ES-I3 (cell line): Measurements from ENCODE around the gene COA8.

Experiments used
- H3K36me3 ChIP-seq: 2 replicates; pipeline ENCODE4 v1.6.1; 2013; ENCODE audit warnings: mild to moderate bottlenecking, low read length, control low read depth, moderate library complexity; ENCODE audit not compliant: insufficient read depth
- H3K4me1 ChIP-seq: 2 replicates; pipeline ENCODE4 v1.6.1; 2013; ENCODE audit warnings: mild to moderate bottlenecking, control low read depth, low read length; ENCODE audit not compliant: insufficient read depth
- H3K9ac ChIP-seq: 2 replicates; pipeline ENCODE4 v1.6.1; 2013; ENCODE audit warnings: low read depth, mild to moderate bottlenecking, low read length, moderate library complexity
- H3K9me3 ChIP-seq: 2 replicates; pipeline ENCODE4 v1.6.1; 2013; ENCODE audit warnings: mild to moderate bottlenecking, low read length, moderate library complexity; ENCODE audit not compliant: control insufficient read depth, insufficient read depth

Gene COA8

DNA sequence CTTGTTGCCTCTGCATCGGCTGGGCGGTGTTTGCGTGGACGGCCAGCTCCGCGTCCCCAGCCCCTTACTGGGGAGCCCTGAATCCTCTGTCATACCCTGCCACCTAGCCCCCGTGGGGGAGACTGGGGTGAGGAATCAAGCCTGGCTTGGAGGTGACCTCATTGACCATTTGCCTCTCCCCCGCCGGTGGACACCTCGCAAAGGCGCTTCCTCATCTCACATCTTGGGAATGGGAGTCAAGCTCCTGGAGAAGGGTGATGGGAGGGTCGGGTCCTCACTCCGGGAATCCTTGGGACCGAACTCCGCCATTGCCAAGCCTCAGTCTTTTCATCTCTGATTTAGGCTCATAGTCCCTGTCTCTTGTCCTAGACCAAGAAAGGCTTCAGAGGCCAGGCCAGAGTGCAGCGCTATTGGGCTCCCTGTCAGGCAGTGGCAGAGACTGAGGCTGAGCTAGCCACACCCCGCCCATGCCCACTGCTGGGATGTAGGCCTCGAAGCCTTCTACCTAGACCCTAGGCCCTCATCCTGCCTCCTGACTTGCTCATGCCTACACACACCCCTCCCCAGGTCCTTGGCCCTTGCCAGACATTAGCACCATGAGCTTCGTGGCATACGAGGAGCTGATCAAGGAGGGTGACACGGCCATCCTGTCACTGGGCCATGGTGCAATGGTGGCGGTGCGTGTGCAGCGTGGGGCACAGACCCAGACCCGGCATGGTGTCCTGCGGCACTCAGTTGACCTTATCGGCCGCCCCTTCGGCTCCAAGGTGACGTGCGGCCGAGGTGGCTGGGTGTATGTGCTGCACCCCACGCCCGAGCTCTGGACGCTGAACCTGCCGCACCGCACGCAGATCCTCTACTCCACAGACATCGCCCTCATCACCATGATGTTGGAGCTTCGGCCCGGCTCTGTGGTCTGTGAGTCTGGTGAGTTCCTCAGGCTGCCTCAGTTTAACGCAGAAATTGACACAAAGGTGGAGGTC is 33.1 kb upstream of the COA8 start:
- Histone ChIP-seq H3K9ac (peak overlapping the region; percentile 71), H3K9me3 (no peaks in the 10 kb centered on the region), H3K4me1 (no peaks in the 10 kb centered on the region; the same call in 1 of the 2 replicates), H3K36me3 (no peaks in the 10 kb centered on the region; the same call in 1 of the 2 replicates)

DNA sequence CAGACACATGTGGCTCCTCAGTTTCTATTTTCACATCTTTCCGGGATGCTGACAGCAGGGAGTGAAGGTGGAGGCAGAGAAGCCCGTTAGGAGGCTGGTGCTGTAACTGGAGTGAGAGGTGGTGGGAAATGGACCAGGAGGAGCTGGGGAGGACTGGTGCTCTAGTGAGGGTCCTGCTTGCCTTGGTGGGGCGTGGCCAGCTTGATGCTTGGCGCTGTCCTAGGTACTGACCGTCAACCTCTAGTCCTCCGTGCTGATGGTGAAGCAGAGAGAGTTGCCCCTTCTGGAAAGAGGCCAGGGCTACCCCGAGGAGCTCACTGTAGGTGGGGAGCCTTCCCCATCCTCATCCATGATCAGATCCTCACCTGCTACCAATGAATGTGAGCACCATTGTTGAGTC is 32.4 kb upstream of the COA8 start:
- Histone ChIP-seq H3K4me1 (no peaks in the 10 kb centered on the region; the same call in 1 of the 2 replicates), H3K9me3 (no peaks in the 10 kb centered on the region), H3K36me3 (no peaks in the 10 kb centered on the region; the same call in 1 of the 2 replicates), H3K9ac (no peak overlapping the region)

DNA sequence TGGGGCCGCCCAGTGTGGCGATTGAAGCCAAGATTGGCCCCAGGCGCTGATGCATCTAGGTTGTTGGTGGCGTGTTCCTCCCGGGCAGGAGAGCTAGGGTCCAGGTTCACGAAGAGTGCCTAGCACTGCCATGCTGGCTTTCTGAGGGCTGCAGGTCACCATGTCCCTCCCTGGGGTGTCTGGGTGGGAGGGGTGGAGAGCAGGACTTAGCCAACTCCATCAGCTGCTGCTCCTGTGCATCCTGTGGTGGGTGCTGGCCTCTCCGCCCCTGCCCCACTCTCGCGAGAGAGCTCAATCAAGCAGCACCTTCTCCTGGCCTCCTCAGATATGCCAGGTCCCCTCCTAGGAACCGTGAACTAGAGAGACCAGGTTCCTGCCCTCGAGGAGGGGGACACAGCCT is 31.9 kb upstream of the COA8 start:
- Histone ChIP-seq H3K9ac (no peak overlapping the region), H3K36me3 (no peaks in the 10 kb centered on the region; the same call in 1 of the 2 replicates)

DNA sequence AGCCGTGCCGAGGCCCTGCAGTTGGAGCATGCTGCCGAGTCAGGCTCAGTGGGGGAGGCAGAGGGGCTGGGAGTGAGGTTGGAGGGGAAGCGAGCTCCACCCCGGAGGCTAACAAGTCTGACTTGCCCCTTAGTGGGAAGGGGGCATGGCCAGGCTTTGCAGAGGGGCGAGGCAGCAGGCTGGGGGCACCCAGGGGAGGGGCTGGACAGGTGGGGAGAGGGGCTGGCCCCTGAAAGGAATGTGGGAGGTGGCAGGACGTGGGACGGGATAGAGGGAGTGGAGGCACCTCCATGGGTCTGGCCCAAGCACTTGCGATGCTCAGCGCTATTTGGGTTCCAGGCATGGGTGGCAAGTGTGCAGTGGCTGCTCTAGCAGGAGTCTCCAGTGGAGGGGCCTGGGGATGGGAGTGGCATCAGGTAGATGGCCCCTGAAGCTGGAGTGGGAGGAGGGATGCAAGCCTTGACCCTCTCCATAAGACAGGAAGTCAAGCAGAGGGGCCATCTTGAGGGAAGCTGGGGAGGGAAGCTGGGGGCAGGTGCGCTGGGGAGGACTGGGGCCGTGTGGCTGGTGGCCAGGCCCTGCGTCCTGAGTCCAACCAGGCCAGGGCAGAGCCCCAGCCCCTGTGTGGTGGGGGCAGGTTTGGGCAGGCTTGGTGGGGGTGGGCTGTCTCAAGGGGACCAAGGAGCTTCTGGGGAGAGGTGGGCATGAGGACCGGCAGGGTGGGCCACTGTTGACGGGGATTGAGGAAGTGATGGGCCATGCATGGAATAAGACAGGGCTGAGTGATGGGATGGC is 31.1 kb upstream of the COA8 start:
- Histone ChIP-seq H3K9ac (no peak overlapping the region), H3K36me3 (no peaks in the 10 kb centered on the region; the same call in 1 of the 2 replicates), H3K4me1 (no peaks in the 10 kb centered on the region; the same call in 1 of the 2 replicates), H3K9me3 (no peaks in the 10 kb centered on the region)

More for the DNA sequence above, 31.9 kb upstream of the COA8 start:
- Histone ChIP-seq H3K4me1 (no peaks in the 10 kb centered on the region; the same call in 1 of the 2 replicates), H3K9me3 (no peaks in the 10 kb centered on the region)

DNA sequence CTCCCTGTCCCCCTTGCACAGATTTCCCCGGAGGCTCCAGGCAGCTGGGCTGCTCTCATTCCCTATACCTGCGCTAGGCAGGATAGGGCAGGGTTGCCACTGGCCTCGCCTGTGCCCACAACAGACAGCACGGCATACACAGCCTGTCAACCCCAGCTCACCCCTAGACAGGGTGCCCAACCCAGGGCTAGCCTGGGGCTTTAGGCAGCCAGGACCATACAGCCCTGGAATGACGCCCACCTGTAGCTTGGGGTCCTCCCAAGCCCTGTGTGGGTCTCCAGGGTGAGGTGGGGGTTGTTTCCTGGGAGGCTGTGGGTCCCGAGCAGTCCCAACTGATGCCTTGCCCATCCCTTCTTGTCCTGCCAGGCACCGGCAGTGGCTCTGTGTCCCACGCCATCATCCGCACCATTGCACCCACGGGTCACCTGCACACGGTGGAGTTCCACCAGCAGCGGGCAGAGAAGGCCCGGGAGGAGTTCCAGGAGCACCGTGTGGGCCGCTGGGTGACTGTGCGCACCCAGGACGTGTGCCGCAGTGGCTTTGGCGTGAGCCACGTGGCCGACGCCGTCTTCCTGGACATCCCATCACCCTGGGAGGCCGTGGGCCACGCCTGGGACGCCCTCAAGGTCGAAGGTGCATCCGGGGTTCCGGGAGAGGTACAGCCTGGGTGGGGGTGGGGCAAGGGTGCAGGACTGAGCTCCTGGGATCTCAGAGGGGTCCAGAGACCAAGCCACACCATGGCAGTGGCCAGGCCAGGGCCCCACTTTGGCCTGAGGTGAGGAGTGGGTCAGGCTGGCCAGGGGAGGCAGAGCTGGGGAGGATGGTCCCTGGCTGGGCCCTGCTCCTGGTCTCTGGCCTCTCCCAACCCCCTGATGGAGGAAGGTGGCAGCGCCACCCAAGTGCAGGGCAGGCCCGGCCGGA is 30.3 kb upstream of the COA8 start:
- Histone ChIP-seq H3K4me1 (no peaks in the 10 kb centered on the region; the same call in 1 of the 2 replicates), H3K9ac (no peak overlapping the region), H3K36me3 (no peaks in the 10 kb centered on the region; the same call in 1 of the 2 replicates), H3K9me3 (no peaks in the 10 kb centered on the region)

DNA sequence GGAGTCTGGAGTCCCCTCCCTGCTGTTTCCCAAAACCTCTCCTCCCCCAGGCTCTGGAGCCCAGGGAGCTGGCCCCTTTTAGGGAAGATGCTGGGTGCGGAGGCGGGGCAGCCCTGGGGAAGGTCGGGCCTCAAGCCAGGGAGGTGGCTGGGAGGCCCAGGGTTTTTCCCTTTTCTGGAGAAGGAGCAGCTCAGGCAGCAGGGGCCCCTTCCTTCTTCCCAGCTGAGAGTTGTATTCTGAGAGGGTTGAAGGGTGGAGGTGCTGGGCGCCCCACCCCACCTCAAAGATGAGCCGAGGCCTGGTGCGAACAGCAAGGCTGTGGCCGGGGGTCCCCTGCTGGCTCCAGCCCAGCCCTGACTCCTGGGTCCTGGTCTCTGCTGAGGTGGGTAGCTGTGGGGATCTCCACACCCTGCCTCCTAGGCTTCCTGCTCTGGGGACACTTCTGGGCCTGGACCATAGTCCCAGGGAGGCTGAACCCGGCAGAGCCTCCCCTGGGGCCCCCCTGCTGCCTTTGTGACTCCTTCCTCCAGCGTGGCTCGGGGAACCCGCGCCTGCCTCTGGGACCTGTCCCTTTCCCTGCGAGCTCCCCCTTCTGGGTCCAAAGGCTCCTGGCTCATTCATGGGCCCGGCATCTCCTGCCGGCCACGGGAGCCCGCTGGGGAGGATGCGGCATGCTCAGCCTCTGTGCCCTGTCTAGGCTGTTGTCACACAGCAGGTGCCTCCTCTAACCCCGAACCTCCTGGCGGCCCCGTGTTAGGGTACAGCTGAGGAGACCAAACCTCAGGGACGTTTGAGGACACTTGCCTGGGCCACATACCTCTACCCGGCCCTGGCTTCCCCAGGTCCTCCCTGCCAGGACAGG is 29.4 kb upstream of the COA8 start:
- Histone ChIP-seq H3K4me1 (no peaks in the 10 kb centered on the region; the same call in 1 of the 2 replicates), H3K9ac (no peak overlapping the region), H3K9me3 (no peaks in the 10 kb centered on the region), H3K36me3 (no peaks in the 10 kb centered on the region; the same call in 1 of the 2 replicates)

DNA sequence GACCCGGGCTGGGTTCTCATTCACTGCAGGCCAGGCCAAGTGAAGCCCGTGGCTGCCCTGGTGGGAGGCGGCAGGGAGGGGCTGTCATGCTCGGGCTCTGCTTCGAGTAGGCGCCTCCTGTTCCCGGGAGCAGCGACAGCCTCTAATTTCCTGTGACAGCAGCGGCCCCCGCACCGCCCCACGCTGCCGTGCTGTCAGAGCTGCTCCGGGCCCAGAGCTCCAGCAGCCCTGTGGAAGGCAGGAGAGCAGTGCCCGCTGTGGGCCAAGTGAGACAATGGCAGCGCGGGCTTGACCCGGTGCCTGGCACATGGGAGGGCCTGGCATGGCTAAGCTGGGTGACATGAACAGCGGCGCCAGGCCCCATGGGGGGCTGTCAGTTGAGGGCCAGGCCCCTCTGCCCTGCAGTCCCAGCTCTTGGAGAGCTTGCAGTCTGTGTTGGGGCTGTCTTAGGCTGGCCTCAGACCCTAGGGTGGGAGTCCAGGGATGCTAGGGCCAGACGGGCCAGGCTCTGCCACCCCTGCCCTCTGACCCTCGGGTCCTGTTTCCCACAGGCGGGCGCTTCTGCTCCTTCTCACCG is 28.7 kb upstream of the COA8 start:
- H3K9ac ChIP-seq, result no peak overlapping the region
- H3K9me3 ChIP-seq, result no peaks in the 10 kb centered on the region
- no peaks in the 10 kb centered on the region; the same call in 1 of the 2 replicates for H3K36me3 ChIP-seq
- H3K4me1 ChIP-seq, result no peaks in the 10 kb centered on the region

DNA sequence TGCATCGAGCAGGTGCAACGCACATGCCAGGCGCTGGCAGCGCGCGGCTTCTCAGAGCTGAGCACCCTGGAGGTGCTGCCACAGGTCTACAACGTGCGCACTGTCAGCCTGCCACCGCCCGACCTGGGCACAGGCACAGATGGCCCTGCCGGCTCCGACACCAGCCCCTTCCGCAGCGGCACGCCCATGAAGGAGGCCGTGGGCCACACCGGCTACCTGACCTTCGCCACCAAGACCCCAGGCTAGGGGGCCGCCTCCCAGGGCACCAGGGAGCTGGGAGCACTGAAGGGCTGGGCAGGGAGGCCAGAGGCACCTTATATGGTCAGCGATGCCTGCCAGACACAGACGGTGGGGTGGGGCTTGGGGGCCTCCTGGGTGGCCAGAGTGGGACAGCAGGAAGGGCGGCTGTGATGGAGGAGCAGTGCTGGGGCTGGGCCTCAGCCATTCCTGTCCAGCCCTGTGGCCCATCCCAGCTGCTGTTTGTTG is 28.1 kb upstream of the COA8 start:
- Histone ChIP-seq H3K4me1 (no peaks in the 10 kb centered on the region), H3K36me3 (no peaks in the 10 kb centered on the region; the same call in 1 of the 2 replicates), H3K9me3 (no peaks in the 10 kb centered on the region), H3K9ac (no peak overlapping the region)

DNA sequence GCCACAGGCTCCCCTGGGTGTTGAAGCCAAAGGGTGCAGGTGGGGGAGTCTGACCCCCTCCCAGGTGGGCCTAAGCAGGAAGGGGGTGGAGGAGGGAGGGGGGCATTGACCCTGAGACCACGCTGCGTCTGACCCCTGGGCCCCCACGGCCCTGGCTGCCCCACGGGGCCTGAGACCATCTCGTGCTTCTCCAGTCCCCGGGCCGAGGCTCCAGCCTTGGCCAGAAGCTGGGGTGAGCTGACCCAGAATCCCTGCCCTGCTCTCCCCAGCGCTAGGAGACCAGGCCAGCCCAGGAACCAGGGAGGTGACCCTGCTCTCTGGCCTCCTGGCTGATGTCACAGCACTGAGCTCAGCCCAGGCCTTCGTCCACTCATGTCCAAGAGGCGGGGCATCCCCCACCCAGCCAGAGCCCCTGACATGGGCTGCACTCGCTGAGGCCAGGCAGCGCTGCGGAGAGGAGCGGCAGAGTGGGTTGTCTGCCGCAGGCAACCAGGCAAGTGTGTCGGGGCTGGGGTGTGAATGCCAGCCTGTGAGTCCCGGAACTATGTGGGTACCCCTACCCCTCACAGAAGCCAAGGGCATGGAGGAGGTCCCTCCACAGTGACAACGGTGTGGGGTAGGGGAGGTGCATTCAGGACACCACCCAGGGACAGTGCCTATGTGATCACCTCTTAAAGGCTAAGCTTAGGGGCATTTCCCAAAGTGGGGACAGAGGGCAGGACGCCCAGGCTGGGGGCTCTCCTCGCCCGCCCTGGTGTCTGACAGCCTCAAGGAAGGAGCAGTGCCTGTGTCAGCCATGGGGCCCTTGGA is 27.5 kb upstream of the COA8 start:
- H3K9ac ChIP-seq, result no peak overlapping the region
- H3K9me3 ChIP-seq, result no peaks in the 10 kb centered on the region
- H3K36me3 ChIP-seq, result no peaks in the 10 kb centered on the region; the same call in 1 of the 2 replicates
- no peaks in the 10 kb centered on the region; the same call in 1 of the 2 replicates for H3K4me1 ChIP-seq

DNA sequence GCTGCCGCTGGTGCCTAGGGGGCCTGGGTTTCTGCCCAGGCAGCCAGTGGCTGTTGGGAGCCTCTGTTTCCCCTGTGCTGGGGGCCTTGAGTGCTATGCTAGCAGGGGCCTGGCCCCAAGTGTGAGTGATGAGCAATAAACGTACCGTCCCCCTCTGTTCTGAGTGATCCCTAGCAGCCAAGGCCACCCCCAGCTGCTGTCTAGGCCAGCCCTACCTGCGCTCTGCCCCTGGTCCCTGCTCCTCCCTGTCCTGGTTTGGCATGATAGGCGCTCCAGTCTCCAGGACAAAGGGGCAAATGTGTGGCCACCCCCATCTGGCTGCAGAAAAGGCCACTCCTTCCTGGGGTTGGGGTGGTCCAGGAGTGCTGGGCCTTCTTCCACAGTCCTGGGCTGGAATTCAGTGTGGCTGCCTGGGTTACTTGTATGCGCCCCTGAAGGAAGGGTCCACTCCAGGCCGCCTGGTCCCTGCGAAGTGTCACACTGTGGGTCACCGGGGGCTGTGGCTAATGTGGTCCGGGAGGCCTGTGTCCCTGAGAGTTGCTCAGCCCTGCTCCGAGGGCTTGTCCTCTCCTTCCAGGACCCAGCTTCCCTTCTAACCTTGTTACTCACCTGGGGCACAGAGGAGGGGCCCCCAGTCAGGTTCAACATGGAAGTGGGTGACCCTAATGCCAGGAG is 26.7 kb upstream of the COA8 start:
- Histone ChIP-seq H3K4me1 (no peaks in the 10 kb centered on the region; the same call in 1 of the 2 replicates), H3K9me3 (no peaks in the 10 kb centered on the region), H3K36me3 (no peaks in the 10 kb centered on the region), H3K9ac (no peak overlapping the region)

DNA sequence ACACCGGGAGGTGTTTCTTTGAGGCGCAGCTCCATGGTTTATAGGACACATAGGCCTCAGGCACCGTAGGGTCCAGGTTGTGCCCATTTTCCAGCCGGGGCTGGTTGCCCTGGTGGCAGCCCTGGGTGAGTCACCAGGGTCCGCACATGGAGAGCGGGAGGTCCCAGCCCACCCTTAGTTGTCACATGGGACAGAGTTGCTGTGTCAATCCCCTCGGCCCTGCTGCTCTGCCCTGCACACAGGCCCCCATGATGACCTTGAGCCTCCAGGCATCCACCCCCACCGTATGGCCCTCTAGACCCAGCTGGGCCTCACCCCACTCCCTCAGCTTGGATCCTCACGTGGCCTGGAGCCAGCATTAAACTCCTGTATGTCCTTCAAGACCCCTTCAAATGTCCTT is 26.1 kb upstream of the COA8 start:
- Histone ChIP-seq H3K36me3 (no peaks in the 10 kb centered on the region), H3K9ac (no peak overlapping the region), H3K4me1 (peaks cover 6% of the 10 kb centered on the region; the same call in 1 of the 2 replicates), H3K9me3 (no peaks in the 10 kb centered on the region)
